ENCODE results near the gene ZNF497. TPM values are rescaled to one million over a fixed set of nuclear protein-coding genes. Genes with fewer than 3 reads are reported as not detected.

The ZNF497 gene
- total and polyA plus RNA-seq, 9 of the 15 experiments (the other 6 are each of a cell fraction or from before 2014, with no cell fraction given): 0.06 to 0.98 (median 0.44) TPM; not detected in 1

DNA sequence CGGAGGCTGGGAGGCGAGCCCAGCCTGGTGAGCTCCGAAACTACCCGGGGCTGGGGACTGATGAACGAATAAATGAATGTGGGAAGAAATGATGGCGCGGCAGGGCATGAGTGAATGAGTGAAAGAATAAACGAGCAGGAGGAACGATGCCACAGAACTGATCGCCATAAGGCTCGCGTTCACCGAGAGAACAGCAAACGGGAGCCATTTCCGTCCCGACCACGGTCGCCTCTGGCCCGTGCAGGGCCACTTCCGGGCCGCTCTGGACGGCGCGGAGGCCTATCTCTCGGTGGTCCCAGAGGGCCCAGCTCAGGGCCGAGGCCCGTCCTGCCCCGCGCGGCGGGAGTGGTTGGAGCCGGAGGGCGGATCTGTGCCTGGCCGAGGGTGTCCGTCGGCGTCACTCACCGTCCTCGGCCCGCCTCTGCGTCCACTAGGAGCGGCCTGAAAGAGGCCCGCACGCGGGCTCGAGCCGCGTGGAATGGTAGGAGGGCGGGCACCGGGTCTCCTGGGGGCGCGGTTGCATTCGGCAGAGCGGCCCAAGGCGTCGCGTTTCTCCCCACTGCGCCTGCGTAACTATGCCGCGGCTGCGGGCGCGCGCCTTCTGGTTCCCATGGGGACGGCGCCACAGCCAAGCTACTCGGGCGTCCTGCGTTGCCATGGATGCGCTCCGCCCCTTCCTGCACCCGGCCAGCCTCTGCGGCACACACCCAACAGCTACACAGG, at the start of gene ZNF497 (continued):
- TF ChIP-seq ASH1L (IDR thresholded peaks at IDR 0.05; ENCODE audit: borderline replicate concordance, low read depth, partially characterized antibody) (no peak), GTF2A2 (tag; IDR thresholded peaks at IDR 0.05) (no peak), NCOA6 (IDR thresholded peaks at IDR 0.05) (no peak), HINFP (tag; conservative IDR thresholded peaks at IDR 0.05; ENCODE audit: low read depth) (no peak), ADNP (tag; IDR thresholded peaks at IDR 0.05) (no peak), CC2D1A (IDR thresholded peaks at IDR 0.05) (peak; percentile 50; the same call in 1 of the 2 replicates), EP400 (IDR thresholded peaks at IDR 0.05) (peak; percentile 96), RAD51 (IDR thresholded peaks at IDR 0.05; ENCODE audit: borderline replicate concordance, low read depth) (no peak), HDAC8 (tag; IDR thresholded peaks at IDR 0.05) (no peak), MECOM (CRISPR knock-in tag; IDR thresholded peaks at IDR 0.05) (no peak), ZNF398 (CRISPR knock-in tag; IDR thresholded peaks at IDR 0.05) (no peak), MLX (CRISPR knock-in tag; conservative IDR thresholded peaks at IDR 0.05) (no peak), ZNF217 (CRISPR knock-in tag; IDR thresholded peaks at IDR 0.05) (no peak), RCOR1 (IDR thresholded peaks at IDR 0.05; ENCODE audit: borderline replicate concordance in 1 of 2, low read depth in 2 of 2, low read length in 2 of 2) (peak in 1 of 2 experiments; percentile 5; a peak in 1 of 4 replicates), MNT (conservative IDR thresholded peaks at IDR 0.05) (peak; percentile 96 to 98)
- TF ChIP-seq, protein P1, sequence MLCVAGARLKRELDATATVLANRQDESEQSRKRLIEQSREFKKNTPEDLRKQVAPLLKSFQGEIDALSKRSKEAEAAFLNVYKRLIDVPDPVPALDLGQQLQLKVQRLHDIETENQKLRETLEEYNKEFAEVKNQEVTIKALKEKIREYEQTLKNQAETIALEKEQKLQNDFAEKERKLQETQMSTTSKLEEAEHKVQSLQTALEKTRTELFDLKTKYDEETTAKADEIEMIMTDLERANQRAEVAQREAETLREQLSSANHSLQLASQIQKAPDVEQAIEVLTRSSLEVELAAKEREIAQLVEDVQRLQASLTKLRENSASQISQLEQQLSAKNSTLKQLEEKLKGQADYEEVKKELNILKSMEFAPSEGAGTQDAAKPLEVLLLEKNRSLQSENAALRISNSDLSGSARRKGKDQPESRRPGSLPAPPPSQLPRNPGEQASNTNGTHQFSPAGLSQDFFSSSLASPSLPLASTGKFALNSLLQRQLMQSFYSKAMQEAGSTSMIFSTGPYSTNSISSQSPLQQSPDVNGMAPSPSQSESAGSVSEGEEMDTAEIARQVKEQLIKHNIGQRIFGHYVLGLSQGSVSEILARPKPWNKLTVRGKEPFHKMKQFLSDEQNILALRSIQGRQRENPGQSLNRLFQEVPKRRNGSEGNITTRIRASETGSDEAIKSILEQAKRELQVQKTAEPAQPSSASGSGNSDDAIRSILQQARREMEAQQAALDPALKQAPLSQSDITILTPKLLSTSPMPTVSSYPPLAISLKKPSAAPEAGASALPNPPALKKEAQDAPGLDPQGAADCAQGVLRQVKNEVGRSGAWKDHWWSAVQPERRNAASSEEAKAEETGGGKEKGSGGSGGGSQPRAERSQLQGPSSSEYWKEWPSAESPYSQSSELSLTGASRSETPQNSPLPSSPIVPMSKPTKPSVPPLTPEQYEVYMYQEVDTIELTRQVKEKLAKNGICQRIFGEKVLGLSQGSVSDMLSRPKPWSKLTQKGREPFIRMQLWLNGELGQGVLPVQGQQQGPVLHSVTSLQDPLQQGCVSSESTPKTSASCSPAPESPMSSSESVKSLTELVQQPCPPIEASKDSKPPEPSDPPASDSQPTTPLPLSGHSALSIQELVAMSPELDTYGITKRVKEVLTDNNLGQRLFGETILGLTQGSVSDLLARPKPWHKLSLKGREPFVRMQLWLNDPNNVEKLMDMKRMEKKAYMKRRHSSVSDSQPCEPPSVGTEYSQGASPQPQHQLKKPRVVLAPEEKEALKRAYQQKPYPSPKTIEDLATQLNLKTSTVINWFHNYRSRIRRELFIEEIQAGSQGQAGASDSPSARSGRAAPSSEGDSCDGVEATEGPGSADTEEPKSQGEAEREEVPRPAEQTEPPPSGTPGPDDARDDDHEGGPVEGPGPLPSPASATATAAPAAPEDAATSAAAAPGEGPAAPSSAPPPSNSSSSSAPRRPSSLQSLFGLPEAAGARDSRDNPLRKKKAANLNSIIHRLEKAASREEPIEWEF (CRISPR knock-in tag; IDR thresholded peaks at IDR 0.05): no peak

Data from K562 (cell line).